OCI-LY3 (cell line): Measurements from ENCODE around the gene SPATC1L.

Experiments used
- EZH2phosphoT487 ChIP-seq: fragments of 200-600 bp; shearing (Covaris generic); IDR thresholded peaks from 2 replicates; pipeline ENCODE4 v1.6.1; 2018; ENCODE audit warnings: antibody characterized with exemption, mixed run types, low read depth
- TF ChIP-seq, protein P1 (sequence below): fragments of 200-600, 300-600 bp; sonication (generic); IDR thresholded peaks from 2 replicates; pipeline ENCODE4 v1.5.1; 2014; ENCODE audit warnings: antibody characterized with exemption, low read length, low read depth

GRCh38 chr21:46212721-46213484, 28.6 kb upstream of the SPATC1L start:
- no peak for TF ChIP-seq EZH2phosphoT487
- TF ChIP-seq, protein P1, sequence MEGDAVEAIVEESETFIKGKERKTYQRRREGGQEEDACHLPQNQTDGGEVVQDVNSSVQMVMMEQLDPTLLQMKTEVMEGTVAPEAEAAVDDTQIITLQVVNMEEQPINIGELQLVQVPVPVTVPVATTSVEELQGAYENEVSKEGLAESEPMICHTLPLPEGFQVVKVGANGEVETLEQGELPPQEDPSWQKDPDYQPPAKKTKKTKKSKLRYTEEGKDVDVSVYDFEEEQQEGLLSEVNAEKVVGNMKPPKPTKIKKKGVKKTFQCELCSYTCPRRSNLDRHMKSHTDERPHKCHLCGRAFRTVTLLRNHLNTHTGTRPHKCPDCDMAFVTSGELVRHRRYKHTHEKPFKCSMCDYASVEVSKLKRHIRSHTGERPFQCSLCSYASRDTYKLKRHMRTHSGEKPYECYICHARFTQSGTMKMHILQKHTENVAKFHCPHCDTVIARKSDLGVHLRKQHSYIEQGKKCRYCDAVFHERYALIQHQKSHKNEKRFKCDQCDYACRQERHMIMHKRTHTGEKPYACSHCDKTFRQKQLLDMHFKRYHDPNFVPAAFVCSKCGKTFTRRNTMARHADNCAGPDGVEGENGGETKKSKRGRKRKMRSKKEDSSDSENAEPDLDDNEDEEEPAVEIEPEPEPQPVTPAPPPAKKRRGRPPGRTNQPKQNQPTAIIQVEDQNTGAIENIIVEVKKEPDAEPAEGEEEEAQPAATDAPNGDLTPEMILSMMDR = no peak
